ENCODE measurements around the gene GJC2. TPM values are rescaled to one million over a fixed set of nuclear protein-coding genes. Genes with fewer than 3 reads are reported as not detected.

Gene GJC2
- polyA plus RNA-seq, 2 of the 4 experiments (the other 2 are of a cell fraction), result 0.09 to 0.48 TPM

DNA sequence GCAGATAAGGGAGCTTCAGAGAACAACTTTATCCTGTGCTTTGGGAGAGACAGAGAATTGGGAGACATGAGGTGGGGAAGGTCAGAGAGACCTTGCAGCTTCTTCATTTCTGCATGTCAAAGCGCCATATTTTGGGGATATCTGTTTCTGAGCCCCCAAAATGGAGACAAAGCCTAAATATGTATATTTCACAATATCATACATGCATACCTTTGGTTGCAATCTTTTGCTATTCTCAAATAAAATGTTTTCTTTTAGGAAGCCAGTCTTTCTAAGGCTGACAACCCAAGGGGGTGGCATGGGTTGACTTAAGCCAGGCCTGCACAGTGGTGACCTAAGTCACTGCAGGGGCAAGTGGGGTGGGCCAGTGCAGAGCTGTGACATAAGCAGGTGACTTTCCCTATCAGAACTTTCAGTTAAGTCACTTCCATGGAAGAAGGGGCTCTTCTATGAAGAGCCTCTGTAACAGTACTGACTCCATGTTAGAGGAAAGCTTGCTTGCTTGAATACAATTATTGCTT is 26.7 kb upstream of the GJC2 start:
- ChIA-PET POLR2A (no interaction called here), CTCF (interaction anchor here (0.9 to 3.2 kb wide), 6 partner anchors 9 to 124 kb away, joined by 3 to 27 read pairs (median 4); partner anchors contain the start of gene IBA57)
- no peak for ATAC-seq
- Histone ChIP-seq H3K27ac (no peak overlapping the region), H3K4me3 (no peak overlapping the region), H3K4me2 (no peak overlapping the region), H3K9me3 (peaks cover 11% of the 10 kb centered on the region), H3K4me1 (no peaks in the 10 kb centered on the region)
- no peak for FAIRE-seq
- WGBS (ENCODE audit: missing lambda C conversion rate), result 15% methylated on average over 1 of the region's 1 CpG
- TF ChIP-seq KDM1A (IDR thresholded peaks at IDR 0.05; ENCODE audit: low read depth), result no peak
- no peak for TF ChIP-seq FOXS1 (CRISPR knock-in tag; IDR thresholded peaks at IDR 0.05)
- TF ChIP-seq RAD21 (conservative IDR thresholded peaks at IDR 0.05 in 1 of 2, IDR thresholded peaks at IDR 0.05 in 1 of 2), result no peak
- TF ChIP-seq ZNF302 (CRISPR knock-in tag; IDR thresholded peaks at IDR 0.05), result no peak
- no peak for TF ChIP-seq CHD2 (IDR thresholded peaks at IDR 0.05; ENCODE audit: low read length, partially characterized antibody)
- TF ChIP-seq, protein P1, sequence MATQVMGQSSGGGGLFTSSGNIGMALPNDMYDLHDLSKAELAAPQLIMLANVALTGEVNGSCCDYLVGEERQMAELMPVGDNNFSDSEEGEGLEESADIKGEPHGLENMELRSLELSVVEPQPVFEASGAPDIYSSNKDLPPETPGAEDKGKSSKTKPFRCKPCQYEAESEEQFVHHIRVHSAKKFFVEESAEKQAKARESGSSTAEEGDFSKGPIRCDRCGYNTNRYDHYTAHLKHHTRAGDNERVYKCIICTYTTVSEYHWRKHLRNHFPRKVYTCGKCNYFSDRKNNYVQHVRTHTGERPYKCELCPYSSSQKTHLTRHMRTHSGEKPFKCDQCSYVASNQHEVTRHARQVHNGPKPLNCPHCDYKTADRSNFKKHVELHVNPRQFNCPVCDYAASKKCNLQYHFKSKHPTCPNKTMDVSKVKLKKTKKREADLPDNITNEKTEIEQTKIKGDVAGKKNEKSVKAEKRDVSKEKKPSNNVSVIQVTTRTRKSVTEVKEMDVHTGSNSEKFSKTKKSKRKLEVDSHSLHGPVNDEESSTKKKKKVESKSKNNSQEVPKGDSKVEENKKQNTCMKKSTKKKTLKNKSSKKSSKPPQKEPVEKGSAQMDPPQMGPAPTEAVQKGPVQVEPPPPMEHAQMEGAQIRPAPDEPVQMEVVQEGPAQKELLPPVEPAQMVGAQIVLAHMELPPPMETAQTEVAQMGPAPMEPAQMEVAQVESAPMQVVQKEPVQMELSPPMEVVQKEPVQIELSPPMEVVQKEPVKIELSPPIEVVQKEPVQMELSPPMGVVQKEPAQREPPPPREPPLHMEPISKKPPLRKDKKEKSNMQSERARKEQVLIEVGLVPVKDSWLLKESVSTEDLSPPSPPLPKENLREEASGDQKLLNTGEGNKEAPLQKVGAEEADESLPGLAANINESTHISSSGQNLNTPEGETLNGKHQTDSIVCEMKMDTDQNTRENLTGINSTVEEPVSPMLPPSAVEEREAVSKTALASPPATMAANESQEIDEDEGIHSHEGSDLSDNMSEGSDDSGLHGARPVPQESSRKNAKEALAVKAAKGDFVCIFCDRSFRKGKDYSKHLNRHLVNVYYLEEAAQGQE (IDR thresholded peaks at IDR 0.05), result no peak
- TF ChIP-seq MAZ (IDR thresholded peaks at IDR 0.05; ENCODE audit: borderline replicate concordance, low read depth, low read length), result no peak
- no peak for TF ChIP-seq ZFP36 (IDR thresholded peaks at IDR 0.05; ENCODE audit: borderline replicate concordance, partially characterized antibody)
- TF ChIP-seq CBX8 (IDR thresholded peaks at IDR 0.05), result no peak
- TF ChIP-seq HEYL (CRISPR knock-in tag; IDR thresholded peaks at IDR 0.05), result no peak
- no peak for TF ChIP-seq EP300 (IDR thresholded peaks at IDR 0.05)
- TF ChIP-seq HOXB5 (CRISPR knock-in tag; IDR thresholded peaks at IDR 0.05), result no peak
- TF ChIP-seq RCOR1 (IDR thresholded peaks at IDR 0.05; ENCODE audit: low read depth, low read length), result no peak
- no peak for TF ChIP-seq HOXA7 (CRISPR knock-in tag; IDR thresholded peaks at IDR 0.05)
- no peak for TF ChIP-seq GATA3 (IDR thresholded peaks at IDR 0.05; ENCODE audit: borderline replicate concordance)
- no peak for TF ChIP-seq MYC (IDR thresholded peaks at IDR 0.05; ENCODE audit: borderline replicate concordance, low read length)
- no peak for TF ChIP-seq RNF2 (IDR thresholded peaks at IDR 0.05; ENCODE audit: borderline replicate concordance, low read depth)
- no peak for TF ChIP-seq FOSB (CRISPR knock-in tag; IDR thresholded peaks at IDR 0.05)
- no peak for TF ChIP-seq MAFK (IDR thresholded peaks at IDR 0.05; ENCODE audit: partially characterized antibody)
- TF ChIP-seq, protein P2, sequence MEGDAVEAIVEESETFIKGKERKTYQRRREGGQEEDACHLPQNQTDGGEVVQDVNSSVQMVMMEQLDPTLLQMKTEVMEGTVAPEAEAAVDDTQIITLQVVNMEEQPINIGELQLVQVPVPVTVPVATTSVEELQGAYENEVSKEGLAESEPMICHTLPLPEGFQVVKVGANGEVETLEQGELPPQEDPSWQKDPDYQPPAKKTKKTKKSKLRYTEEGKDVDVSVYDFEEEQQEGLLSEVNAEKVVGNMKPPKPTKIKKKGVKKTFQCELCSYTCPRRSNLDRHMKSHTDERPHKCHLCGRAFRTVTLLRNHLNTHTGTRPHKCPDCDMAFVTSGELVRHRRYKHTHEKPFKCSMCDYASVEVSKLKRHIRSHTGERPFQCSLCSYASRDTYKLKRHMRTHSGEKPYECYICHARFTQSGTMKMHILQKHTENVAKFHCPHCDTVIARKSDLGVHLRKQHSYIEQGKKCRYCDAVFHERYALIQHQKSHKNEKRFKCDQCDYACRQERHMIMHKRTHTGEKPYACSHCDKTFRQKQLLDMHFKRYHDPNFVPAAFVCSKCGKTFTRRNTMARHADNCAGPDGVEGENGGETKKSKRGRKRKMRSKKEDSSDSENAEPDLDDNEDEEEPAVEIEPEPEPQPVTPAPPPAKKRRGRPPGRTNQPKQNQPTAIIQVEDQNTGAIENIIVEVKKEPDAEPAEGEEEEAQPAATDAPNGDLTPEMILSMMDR (IDR thresholded peaks at IDR 0.05), result no peak
- no peak for DNase-seq (ENCODE audit: low read depth in 1 of 2, low spot score in 1 of 2)

DNA sequence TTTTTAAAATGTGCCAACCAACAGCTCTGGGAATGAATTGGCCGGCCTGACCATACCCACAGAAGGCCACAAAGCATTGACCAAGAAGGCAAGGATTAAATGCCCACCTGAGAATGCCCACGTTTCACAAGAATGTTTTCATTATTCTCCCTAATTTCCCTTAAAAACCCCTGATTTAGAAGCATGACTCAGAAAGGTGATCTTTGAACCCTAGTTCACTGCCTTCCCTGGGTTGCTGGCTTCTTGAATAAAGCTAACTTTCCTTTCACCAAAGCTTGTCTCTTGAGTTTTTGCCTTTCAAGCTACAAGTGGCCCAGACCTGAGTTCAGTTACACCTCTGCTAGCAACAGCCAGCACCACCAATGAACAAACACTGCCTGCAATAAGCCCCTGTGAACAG is 26.2 kb upstream of the GJC2 start:
- FAIRE-seq (no peak), DNase-seq (ENCODE audit: low read depth in 1 of 2, low spot score in 1 of 2) (no peak), ATAC-seq (no peak)
- no peak overlapping the region for H3K27ac ChIP-seq
- no peak overlapping the region for H3K4me3 ChIP-seq
- CTCF ChIA-PET, result interaction anchor here (0.5 to 3.2 kb wide), 6 partner anchors 8 to 65 kb away, joined by 3 to 27 read pairs (median 4); partner anchors contain the start of gene IBA57
- POLR2A ChIA-PET, result interaction anchor here (0.6 kb wide), 1 partner anchor 41 kb away, joined by 3 read pairs; no protein-coding TSS in a partner anchor
- no peak for TF ChIP-seq TFCP2L1 (CRISPR knock-in tag; IDR thresholded peaks at IDR 0.05)
- TF ChIP-seq, protein P3, sequence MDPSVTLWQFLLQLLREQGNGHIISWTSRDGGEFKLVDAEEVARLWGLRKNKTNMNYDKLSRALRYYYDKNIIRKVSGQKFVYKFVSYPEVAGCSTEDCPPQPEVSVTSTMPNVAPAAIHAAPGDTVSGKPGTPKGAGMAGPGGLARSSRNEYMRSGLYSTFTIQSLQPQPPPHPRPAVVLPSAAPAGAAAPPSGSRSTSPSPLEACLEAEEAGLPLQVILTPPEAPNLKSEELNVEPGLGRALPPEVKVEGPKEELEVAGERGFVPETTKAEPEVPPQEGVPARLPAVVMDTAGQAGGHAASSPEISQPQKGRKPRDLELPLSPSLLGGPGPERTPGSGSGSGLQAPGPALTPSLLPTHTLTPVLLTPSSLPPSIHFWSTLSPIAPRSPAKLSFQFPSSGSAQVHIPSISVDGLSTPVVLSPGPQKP (IDR thresholded peaks at IDR 0.05; ENCODE audit: low read depth, low read length), result no peak
- no peak for TF ChIP-seq RFX5 (IDR thresholded peaks at IDR 0.05)
- no peak for TF ChIP-seq ZSCAN20 (CRISPR knock-in tag; IDR thresholded peaks at IDR 0.05)
- H3K4me1 ChIP-seq, result no peaks in the 10 kb centered on the region
- H3K9me3 ChIP-seq, result peaks cover 8% of the 10 kb centered on the region; the same call in 2 of the 3 replicates
- WGBS (ENCODE audit: missing lambda C conversion rate), result 12% methylated on average over 2 of the region's 2 CpGs
- no peak overlapping the region for H3K4me2 ChIP-seq

Data from A549 (cell line).